Panc1 (cell line): ENCODE data around the gene CEACAM21.

Experiments
- POLR2AphosphoS5 ChIP-seq: IDR thresholded peaks from 2 replicates; pipeline ENCODE4 v1.6.1; 2012; ENCODE audit warnings: mild to moderate bottlenecking, low read depth, low read length, moderate library complexity
- SIN3A ChIP-seq: IDR thresholded peaks from 2 replicates; pipeline ENCODE4 v1.6.1; 2012; ENCODE audit warnings: low read depth, mild to moderate bottlenecking, low read length, moderate library complexity, borderline replicate concordance; ENCODE audit not compliant: insufficient read depth
- TF ChIP-seq, protein P1 (sequence below): fragments of 450-650 bp; IDR thresholded peaks from 2 replicates; pipeline ENCODE4 v1.5.1; 2017; ENCODE audit warnings: mild to moderate bottlenecking
- TF ChIP-seq, protein P2 (sequence below), 2 experiments: IDR thresholded peaks; 2 replicates each; pipeline ENCODE4 v1.6.1; 2011 to 2012; ENCODE audit warnings: low read depth in 2 of 2, control low read depth in 1 of 2, low read length in 1 of 2, mild to moderate bottlenecking in 1 of 2, moderate library complexity in 1 of 2; ENCODE audit not compliant: insufficient read depth in 1 of 2

DNA sequence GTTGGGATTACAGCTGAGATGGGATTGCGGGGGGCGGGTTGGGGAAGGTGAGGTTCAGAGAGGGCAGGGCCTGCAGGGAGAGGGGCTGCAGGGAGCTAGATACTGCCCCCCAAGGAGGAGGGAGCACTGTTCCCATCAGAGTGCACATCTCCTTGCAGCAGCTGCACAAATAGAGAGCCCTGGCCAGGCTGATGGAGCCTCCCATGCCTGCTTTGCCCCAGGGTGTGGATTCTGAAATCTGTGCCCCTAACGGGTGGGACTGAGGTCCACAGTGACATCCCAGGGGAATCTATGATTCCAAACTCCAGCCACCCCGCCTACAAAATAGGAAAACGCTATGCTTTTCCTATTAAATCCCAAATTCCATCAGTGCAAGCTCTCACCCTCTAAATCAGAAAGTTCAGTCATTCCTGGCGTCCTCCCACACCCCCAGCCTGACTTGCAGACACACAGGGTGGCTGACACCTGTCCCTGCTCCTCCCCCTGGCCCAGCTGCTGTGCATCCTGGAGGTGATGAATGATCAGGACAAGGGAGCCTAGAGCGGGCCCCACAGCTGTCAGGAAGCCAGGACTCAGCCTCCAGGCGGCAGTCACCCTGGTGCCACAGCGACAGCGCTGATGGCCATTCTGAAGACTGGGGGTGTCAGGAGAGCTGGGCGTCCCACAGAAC, 6.3 kb upstream of the CEACAM21 start:
- TF ChIP-seq, protein P1, sequence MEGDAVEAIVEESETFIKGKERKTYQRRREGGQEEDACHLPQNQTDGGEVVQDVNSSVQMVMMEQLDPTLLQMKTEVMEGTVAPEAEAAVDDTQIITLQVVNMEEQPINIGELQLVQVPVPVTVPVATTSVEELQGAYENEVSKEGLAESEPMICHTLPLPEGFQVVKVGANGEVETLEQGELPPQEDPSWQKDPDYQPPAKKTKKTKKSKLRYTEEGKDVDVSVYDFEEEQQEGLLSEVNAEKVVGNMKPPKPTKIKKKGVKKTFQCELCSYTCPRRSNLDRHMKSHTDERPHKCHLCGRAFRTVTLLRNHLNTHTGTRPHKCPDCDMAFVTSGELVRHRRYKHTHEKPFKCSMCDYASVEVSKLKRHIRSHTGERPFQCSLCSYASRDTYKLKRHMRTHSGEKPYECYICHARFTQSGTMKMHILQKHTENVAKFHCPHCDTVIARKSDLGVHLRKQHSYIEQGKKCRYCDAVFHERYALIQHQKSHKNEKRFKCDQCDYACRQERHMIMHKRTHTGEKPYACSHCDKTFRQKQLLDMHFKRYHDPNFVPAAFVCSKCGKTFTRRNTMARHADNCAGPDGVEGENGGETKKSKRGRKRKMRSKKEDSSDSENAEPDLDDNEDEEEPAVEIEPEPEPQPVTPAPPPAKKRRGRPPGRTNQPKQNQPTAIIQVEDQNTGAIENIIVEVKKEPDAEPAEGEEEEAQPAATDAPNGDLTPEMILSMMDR, result no peak
- TF ChIP-seq, protein P2, sequence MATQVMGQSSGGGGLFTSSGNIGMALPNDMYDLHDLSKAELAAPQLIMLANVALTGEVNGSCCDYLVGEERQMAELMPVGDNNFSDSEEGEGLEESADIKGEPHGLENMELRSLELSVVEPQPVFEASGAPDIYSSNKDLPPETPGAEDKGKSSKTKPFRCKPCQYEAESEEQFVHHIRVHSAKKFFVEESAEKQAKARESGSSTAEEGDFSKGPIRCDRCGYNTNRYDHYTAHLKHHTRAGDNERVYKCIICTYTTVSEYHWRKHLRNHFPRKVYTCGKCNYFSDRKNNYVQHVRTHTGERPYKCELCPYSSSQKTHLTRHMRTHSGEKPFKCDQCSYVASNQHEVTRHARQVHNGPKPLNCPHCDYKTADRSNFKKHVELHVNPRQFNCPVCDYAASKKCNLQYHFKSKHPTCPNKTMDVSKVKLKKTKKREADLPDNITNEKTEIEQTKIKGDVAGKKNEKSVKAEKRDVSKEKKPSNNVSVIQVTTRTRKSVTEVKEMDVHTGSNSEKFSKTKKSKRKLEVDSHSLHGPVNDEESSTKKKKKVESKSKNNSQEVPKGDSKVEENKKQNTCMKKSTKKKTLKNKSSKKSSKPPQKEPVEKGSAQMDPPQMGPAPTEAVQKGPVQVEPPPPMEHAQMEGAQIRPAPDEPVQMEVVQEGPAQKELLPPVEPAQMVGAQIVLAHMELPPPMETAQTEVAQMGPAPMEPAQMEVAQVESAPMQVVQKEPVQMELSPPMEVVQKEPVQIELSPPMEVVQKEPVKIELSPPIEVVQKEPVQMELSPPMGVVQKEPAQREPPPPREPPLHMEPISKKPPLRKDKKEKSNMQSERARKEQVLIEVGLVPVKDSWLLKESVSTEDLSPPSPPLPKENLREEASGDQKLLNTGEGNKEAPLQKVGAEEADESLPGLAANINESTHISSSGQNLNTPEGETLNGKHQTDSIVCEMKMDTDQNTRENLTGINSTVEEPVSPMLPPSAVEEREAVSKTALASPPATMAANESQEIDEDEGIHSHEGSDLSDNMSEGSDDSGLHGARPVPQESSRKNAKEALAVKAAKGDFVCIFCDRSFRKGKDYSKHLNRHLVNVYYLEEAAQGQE (IDR thresholded peaks at IDR 0.05; ENCODE audit: insufficient read depth in 1 of 2, low read depth in 2 of 2, low read length in 1 of 2), result no peak
- TF ChIP-seq POLR2AphosphoS5 (no peak), SIN3A (no peak)
